HG03103 (cell line): ENCODE results near the gene TRIM15.
"Not testable (repeated sequence)": the region's sequence is repeated elsewhere in the genome, so short reads cannot be mapped to it uniquely, and the experiment has no call there.

Experiments
- ATAC-seq: cut with Tn5 transposase; IDR thresholded peaks from one replicate; pipeline ENCODE4 v1.9.1; 2021; ENCODE audit warnings: low read depth; ENCODE audit not compliant: unreplicated experiment

The TRIM15 gene

DNA sequence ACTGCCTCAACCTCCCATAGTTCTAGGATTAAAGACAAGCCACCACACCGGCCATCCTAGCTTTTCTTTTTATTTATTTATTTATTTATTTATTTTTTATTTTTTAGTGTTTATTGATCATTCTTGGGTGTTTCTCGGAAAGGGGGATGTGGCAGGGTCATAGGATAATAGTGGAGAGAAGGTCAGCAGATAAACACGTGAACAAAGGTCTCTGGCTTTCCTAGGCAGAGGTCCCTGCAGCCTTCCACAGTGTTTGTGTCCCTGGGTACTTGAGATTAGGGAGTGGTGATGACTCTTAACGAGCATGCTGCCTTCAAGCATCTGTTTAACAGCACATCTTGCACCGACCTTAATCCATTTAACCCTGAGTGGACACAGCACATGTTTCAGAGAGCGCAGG, 58.0 kb downstream of the TRIM15 start:
- ATAC-seq, result not testable (repeated sequence)

DNA sequence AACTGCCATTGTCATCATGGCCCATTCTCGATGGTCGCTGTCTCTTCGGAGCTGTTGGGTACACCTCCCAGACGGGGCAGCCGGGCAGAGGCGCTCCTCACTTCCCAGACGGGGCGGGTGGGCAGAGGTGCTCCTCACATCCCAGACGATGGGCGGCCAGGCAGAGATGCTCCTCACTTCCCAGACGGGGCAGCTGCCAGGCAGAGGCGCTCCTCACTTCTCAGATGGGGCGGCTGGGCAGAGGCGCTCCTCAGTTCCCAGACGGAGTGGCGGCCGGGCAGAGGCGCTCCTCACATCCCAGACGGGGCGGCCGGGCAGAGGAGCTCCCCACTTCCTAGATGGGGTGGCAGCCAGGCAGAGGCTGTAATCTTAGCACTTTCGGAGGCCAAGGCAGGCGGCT, 58.6 kb downstream of the TRIM15 start:
- ATAC-seq, result not testable (repeated sequence)
